Peyer's patch (tissue), 4 donors: ENCODE measurements around the gene KMT5C. TPM values are rescaled to one million over a fixed set of nuclear protein-coding genes. Genes with fewer than 3 reads are reported as not detected.
A peak's percentile ranks its signal among the peaks of the same experiment; 100 is the strongest.
"Not testable (repeated sequence)": the region's sequence is repeated elsewhere in the genome, so short reads cannot be mapped to it uniquely, and the experiment has no call there.

ENCODE experiments used
- DNase-seq, 3 donors: peaks; one replicate each; pipeline ENCODE4 v3.0.0-alpha.2; 2017 to 2019
- H3K27ac ChIP-seq, 4 donors: fragments of 200-600 bp; sonication (generic); one replicate each; pipeline ENCODE4 v1.5.1; 2016 to 2019
- H3K27me3 ChIP-seq, 2 donors: fragments of 200-600 bp; sonication (generic); one replicate each; pipeline ENCODE4 v1.5.1; 2019
- H3K36me3 ChIP-seq, 3 donors: fragments of 200-600 bp; sonication (generic); one replicate each; pipeline ENCODE4 v1.5.1; 2016 to 2019
- H3K4me1 ChIP-seq, 4 donors: fragments of 200-600 bp; sonication (generic); one replicate each; pipeline ENCODE4 v1.5.1; 2016 to 2019
- H3K4me3 ChIP-seq, 4 donors: fragments of 200-600 bp; sonication (generic); 1 replicate in 3 of 4; 2 replicates in 1 of 4; pipeline ENCODE4 v1.5.1; 2016 to 2019; ENCODE audit warnings: mild to moderate bottlenecking in 1 of 4
- H3K9me3 ChIP-seq, 4 donors: fragments of 200-600 bp; sonication (generic); one replicate each; pipeline ENCODE4 v1.5.1; 2016 to 2019; ENCODE audit warnings: mild to moderate bottlenecking in 1 of 4
- POLR2A ChIP-seq, 2 donors: fragments of 450-650 bp; IDR thresholded peaks; one replicate each; pipeline ENCODE4 v1.5.1; 2017; ENCODE audit warnings: antibody characterized with exemption in 2 of 2, mild to moderate bottlenecking in 2 of 2, moderate library complexity in 2 of 2
- total RNA-seq, 4 donors: library from RNA; depleted of rRNA; stranded (reverse); fragments of >200 nt; gene quantifications; one replicate each; pipeline ENCODE4 v1.1.0, GENCODE V29; 2016
- TF ChIP-seq, protein P1 (sequence below), 6 experiments: fragments of 450-650 bp in 4 of 6; fragments of 200-600 bp in 2 of 6; sonication (generic) in 1 of 6; IDR thresholded peaks; one replicate each; pipeline ENCODE4 v1.5.1; 2017 to 2019; ENCODE audit warnings: antibody characterized with exemption in 6 of 6, mild to moderate bottlenecking in 3 of 6, moderate library complexity in 1 of 6

Gene KMT5C
- total RNA-seq, 4 donors from 2014 or later: 14.4 to 45.6 (median 43.9) TPM

DNA sequence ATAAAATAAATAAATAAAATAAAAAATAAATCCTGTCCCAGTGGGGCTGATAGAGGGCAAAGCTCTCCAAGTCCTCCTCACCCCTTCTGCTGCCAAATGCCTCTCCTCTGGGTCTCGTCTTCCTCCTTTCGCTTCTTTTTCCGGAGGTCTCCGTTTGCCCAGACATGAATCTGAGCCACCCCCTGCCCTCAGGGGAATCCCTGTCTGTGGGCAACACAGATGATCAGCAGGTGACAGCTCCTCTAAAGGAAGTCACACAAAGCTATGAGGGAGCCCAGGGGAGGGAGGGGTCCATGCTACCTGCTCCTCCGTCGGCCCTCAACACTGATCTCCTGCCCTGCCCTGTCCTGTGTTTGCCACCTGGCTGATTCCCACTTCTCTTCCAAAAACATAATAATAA lies 15.0 kb upstream of the KMT5C start:
- H3K4me3 ChIP-seq: peak overlapping the region in 1 of 4 donors; percentile 7
- no peak for DNase-seq
- TF ChIP-seq, protein P1, sequence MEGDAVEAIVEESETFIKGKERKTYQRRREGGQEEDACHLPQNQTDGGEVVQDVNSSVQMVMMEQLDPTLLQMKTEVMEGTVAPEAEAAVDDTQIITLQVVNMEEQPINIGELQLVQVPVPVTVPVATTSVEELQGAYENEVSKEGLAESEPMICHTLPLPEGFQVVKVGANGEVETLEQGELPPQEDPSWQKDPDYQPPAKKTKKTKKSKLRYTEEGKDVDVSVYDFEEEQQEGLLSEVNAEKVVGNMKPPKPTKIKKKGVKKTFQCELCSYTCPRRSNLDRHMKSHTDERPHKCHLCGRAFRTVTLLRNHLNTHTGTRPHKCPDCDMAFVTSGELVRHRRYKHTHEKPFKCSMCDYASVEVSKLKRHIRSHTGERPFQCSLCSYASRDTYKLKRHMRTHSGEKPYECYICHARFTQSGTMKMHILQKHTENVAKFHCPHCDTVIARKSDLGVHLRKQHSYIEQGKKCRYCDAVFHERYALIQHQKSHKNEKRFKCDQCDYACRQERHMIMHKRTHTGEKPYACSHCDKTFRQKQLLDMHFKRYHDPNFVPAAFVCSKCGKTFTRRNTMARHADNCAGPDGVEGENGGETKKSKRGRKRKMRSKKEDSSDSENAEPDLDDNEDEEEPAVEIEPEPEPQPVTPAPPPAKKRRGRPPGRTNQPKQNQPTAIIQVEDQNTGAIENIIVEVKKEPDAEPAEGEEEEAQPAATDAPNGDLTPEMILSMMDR (IDR thresholded peaks at IDR 0.05): no peak
- TF ChIP-seq POLR2A (IDR thresholded peaks at IDR 0.05): no peak

DNA sequence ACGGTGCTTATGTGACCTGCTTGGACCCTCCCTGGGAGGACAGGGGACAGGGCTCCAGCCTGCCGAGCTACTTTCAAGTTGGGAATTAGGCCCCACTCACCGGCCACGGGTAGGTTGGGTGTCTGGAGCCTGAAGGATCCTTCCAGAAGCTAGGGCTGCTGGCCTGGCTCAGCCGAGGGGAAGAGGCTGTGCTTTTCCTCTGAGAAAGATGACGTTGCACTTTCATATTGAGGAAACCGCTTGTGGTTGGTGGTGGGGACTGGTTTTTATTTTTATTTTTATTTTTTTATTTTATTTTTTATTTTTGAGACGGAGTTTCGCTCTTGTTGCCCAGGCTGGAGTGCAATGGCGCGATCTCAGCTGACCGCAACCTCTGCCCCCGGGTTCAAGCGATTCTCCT lies 14.5 kb upstream of the KMT5C start, which contains the start of gene TMEM150B:
TMEM150B (minus strand) TSS at position 170 of the 400 bp plus-strand sequence. CDS start 4,305 bp downstream, outside the sequence.
- TF ChIP-seq, protein P1 (IDR thresholded peaks at IDR 0.05): no peak
- no peak for TF ChIP-seq POLR2A (IDR thresholded peaks at IDR 0.05)
- Histone ChIP-seq H3K4me1 (peaks cover 0 to 19% (median 0%) of the 10 kb centered on the region in 4 donors), H3K36me3 (peaks cover 0 to 2% (median 0%) of the 10 kb centered on the region in 3 donors), H3K27ac (peak within 1 kb of the TSS in 2 of 4 donors; percentile 8 to 30), H3K27me3 (no peaks in the 10 kb centered on the region), H3K9me3 (no peaks in the 10 kb centered on the region), H3K4me3 (peak within 1 kb of the TSS in 1 of 4 donors; percentile 7)
- no peak for DNase-seq

More for the DNA sequence above, 15.0 kb upstream of the KMT5C start:
- Histone ChIP-seq H3K27ac (peak overlapping the region in 1 of 4 donors; percentile 30), H3K9me3 (no peaks in the 10 kb centered on the region), H3K27me3 (no peaks in the 10 kb centered on the region), H3K36me3 (peaks cover 0 to 7% (median 0%) of the 10 kb centered on the region in 3 donors), H3K4me1 (peaks cover 0 to 20% (median 0%) of the 10 kb centered on the region in 4 donors)

DNA sequence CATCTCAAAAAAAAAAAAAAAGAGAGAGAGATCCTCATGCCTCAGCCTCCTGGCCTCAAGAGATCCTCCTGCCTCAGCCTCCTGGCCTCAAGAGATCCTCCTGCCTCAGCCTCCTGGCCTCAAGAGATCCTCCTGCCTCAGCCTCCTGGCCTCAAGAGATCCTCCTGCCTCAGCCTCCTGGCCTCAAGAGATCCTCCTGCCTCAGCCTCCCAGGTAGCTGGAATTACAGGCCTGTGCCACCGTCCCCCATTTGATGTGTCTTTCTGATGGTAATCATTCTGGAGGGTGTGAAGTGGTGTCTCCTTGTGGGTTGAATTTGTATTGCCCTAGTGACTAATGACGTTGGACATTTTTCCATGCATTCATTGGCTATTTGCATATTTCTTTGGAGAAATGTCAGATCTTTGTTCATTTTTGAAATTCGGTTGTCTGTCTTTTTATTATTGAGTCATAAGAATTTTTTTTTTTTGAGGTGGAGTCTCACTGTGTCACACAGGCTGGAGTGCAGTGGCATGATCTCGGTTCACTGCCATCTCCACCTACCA lies 10.8 kb upstream of the KMT5C start:
- H3K9me3 ChIP-seq, H3K36me3 ChIP-seq, H3K4me3 ChIP-seq, DNase-seq, H3K27me3 ChIP-seq, H3K27ac ChIP-seq, H3K4me1 ChIP-seq: not testable (repeated sequence)

DNA sequence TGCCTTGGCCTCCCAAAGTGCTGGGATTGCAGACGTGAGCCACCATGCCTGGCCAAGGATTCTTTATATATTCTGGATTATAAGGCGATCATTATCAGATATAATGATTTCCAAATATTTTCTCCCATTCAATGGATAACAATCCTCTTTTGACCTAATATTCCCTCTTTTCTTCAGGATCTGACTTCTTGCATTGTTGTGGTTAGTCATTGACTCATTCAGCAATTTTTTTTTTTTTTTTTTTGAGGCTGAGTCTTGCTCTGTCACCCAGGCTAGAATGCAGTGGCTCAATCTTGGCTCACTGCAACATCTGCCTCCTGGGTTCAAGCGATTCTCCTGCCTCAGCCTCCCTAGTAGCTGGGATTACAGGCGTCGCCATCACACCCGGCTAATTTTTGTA lies 9.9 kb upstream of the KMT5C start:
- not testable (repeated sequence) for DNase-seq, H3K27me3 ChIP-seq
- H3K4me1 ChIP-seq: peaks cover 0 to 11% (median 0%) of the 10 kb centered on the region in 4 donors

DNA sequence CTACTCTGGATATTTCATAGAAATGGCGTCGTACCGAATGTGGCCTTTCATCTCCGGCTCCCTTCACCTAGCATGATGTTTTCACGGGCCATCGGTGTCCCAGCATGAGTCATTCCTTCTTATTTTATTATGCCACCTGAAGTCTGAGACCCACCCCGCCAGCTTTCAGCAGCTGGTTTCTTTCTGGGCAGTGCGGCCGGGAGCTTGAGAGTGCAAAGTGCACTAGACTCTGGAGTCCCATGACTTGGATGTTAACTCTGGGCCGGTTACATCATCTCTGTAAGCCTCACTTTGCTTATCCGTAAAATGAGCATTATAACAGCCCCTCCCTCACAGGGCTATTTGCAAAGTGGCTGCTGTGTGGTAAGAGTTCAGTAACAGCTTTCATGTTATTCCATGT lies 5.8 kb upstream of the KMT5C start:
- peak in 2 of 3 donors; percentile 86 to 93 for DNase-seq
- peak overlapping the region in 1 of 4 donors; percentile 18 for H3K4me3 ChIP-seq
- H3K36me3 ChIP-seq: no peaks in the 10 kb centered on the region
- H3K9me3 ChIP-seq: no peaks in the 10 kb centered on the region
- TF ChIP-seq POLR2A (IDR thresholded peaks at IDR 0.05): peak in 1 of 2 donors; percentile 19
- TF ChIP-seq, protein P1 (IDR thresholded peaks at IDR 0.05): no peak
- no peaks in the 10 kb centered on the region for H3K27me3 ChIP-seq
- peaks cover 0 to 5% (median 2%) of the 10 kb centered on the region in 4 donors for H3K4me1 ChIP-seq
- peak overlapping the region in 2 of 4 donors; percentile 79 to 92 for H3K27ac ChIP-seq

More for the DNA sequence above, 9.9 kb upstream of the KMT5C start:
- not testable (repeated sequence) for H3K4me3 ChIP-seq, H3K9me3 ChIP-seq, H3K36me3 ChIP-seq, H3K27ac ChIP-seq

DNA sequence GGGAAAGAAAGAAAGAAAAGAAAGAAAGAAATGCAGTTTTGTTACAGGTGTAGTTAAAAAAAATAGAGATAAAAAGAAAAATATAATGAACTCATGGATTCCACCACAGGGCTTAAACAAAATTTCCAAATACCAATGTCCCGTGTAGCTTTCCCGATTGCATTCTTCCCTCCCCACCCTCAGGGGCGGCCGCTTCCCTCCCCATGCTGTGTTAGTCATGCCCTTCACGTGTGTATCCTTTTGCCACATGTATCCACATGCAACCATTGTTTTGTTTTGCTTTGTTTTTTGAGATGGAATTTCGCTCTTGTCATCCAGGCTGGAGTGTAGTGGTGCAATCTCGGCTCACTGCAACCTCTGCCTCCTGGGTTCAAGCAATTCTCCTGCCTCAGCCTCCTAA lies 3.6 kb upstream of the KMT5C start:
- Histone ChIP-seq H3K9me3 (no peaks in the 10 kb centered on the region), H3K4me3 (no peak overlapping the region), H3K27me3 (no peaks in the 10 kb centered on the region), H3K4me1 (peaks cover 0 to 15% (median 11%) of the 10 kb centered on the region in 4 donors), H3K36me3 (no peaks in the 10 kb centered on the region), H3K27ac (no peak overlapping the region)
- no peak for DNase-seq
- TF ChIP-seq, protein P1 (IDR thresholded peaks at IDR 0.05): no peak
- no peak for TF ChIP-seq POLR2A (IDR thresholded peaks at IDR 0.05)
